HG02970 (cell line): Measurements from ENCODE around the gene EHD1.
"Not testable (repeated sequence)": the region's sequence is repeated elsewhere in the genome, so short reads cannot be mapped to it uniquely, and the experiment has no call there.

Experiments
- ATAC-seq: cut with Tn5 transposase; IDR thresholded peaks from one replicate; pipeline ENCODE4 v1.9.1; 2021; ENCODE audit warnings: mild to moderate bottlenecking, moderate library complexity, moderate number of reproducible peaks; ENCODE audit not compliant: unreplicated experiment, low FRiP score

EHD1 gene

GRCh38 chr11:64833198-64833502, 45.3 kb downstream of the EHD1 start:
- no peak for ATAC-seq

- ATAC-seq: no peak
Observed at GRCh38 chr11:64832467-64833197, 45.8 kb downstream of the EHD1 start.

GRCh38 chr11:64831411-64831891, 47.0 kb downstream of the EHD1 start:
- ATAC-seq: no peak

- no peak for ATAC-seq
Observed at GRCh38 chr11:64829536-64830251, 48.7 kb downstream of the EHD1 start.

GRCh38 chr11:64827451-64827839, 51.0 kb downstream of the EHD1 start:
- no peak for ATAC-seq

GRCh38 chr11:64826578-64827450, 51.6 kb downstream of the EHD1 start:
- ATAC-seq: no peak

GRCh38 chr11:64826062-64826461, 52.4 kb downstream of the EHD1 start:
- ATAC-seq: no peak

GRCh38 chr11:64823568-64824119, 54.8 kb downstream of the EHD1 start:
- no peak for ATAC-seq

- no peak for ATAC-seq
Observed at GRCh38 chr11:64817476-64817875, 60.9 kb downstream of the EHD1 start.

- not testable (repeated sequence) for ATAC-seq
Observed at GRCh38 chr11:64815433-64815832, 63.0 kb downstream of the EHD1 start.

- ATAC-seq: peak; percentile 41
Observed at GRCh38 chr11:64814712-64815187, 63.7 kb downstream of the EHD1 start.

GRCh38 chr11:64813826-64814225, 64.6 kb downstream of the EHD1 start:
- ATAC-seq: no peak

- ATAC-seq: peak; percentile 1
Observed at GRCh38 chr11:64810891-64811272, 67.5 kb downstream of the EHD1 start.

GRCh38 chr11:64810271-64810890, 68.0 kb downstream of the EHD1 start, which contains the start of gene MEN1:
MEN1 (minus strand) TSS chr11:64810551; CDS start chr11:64810109, 442 bp downstream.
- peak; percentile 53 for ATAC-seq

GRCh38 chr11:64809781-64810241, 68.6 kb downstream of the EHD1 start:
- ATAC-seq: no peak

- no peak for ATAC-seq
Observed at GRCh38 chr11:64805481-64805880, 72.9 kb downstream of the EHD1 start.

GRCh38 chr11:64804346-64805210, 73.8 kb downstream of the EHD1 start:
- ATAC-seq: no peak

- no peak for ATAC-seq
Observed at GRCh38 chr11:64803846-64804345, 74.5 kb downstream of the EHD1 start.
